HCT116 (cell line): Measurements from ENCODE around the gene EXOC6B. TPM values are rescaled to one million over a fixed set of nuclear protein-coding genes. Genes with fewer than 3 reads are reported as not detected.

ENCODE experiments used
- ATAC-seq: fragments of 200-7000 bp; cut with Tn5 transposase; 2 replicates; pipeline ENCODE4 v1.9.1; 2020; ENCODE audit warnings: mild to moderate bottlenecking, moderate library complexity
- BruUV-seq: library from RNA; stranded (reverse); fragments of 400-500 nt; replicated peaks from 2 replicates; lab custom pipeline; 2021; lab: Mats Ljungman, UMichigan
- CTCF ChIA-PET: fragments of 300-600 bp; sonication (Branson Sonifier 250); formaldehyde crosslinking; loops from one replicate; lab custom pipeline; 2021; ENCODE audit warnings: antibody characterized with exemption; lab: Charles Lee
- POLR2A ChIA-PET: fragments of 300-600, 350-600 bp; sonication (Branson Sonifier 250); formaldehyde crosslinking; loops from one replicate; lab custom pipeline; 2021; ENCODE audit warnings: antibody characterized with exemption; lab: Charles Lee
- RAD21 ChIA-PET, 2 experiments: fragments of 300-600 bp; sonication (Branson Sonifier 250); formaldehyde crosslinking; loops; one replicate each; lab custom pipeline; 2023; ENCODE audit warnings: low total read pairs in 2 of 2; ENCODE audit not compliant: uncharacterized antibody in 2 of 2, unreplicated experiment in 2 of 2, low non-redundant PET in 1 of 2; lab: Charles Lee
- DNase-seq: peaks from one replicate; pipeline ENCODE4 v3.0.0-alpha.2; 2010; ENCODE audit warnings: low read depth, low spot score
- H2AFZ ChIP-seq: fragments of 200-600 bp; shearing (Covaris generic), sonication (generic); 2 replicates; pipeline ENCODE4 v1.6.1; 2017; ENCODE audit warnings: low read depth, mixed run types, mixed read lengths, antibody characterized with exemption, low read length; ENCODE audit not compliant: poor library complexity, severe bottlenecking
- H3K27ac ChIP-seq: 2 replicates; pipeline ENCODE4 v1.5.1; 2012; ENCODE audit warnings: low read depth, low read length
- H3K27me3 ChIP-seq: fragments of 200-600 bp; sonication (generic); 2 replicates; pipeline ENCODE4 v1.6.1; 2016; ENCODE audit warnings: mixed run types, low read length, mixed read lengths; ENCODE audit not compliant: insufficient read depth
- H3K36me3 ChIP-seq, 2 experiments: fragments of 200-500 bp in 1 of 2; fragments of 200-600 bp in 1 of 2; sonication (Bioruptor generic) in 1 of 2; sonication (generic) in 1 of 2; 2 replicates each; pipeline versions ENCODE4 v1.5.1 to v1.6.1; 2014 to 2016; ENCODE audit warnings: low read length in 2 of 2, inconsistent platforms in 1 of 2, mixed read lengths in 1 of 2, mixed run types in 1 of 2; ENCODE audit not compliant: insufficient read depth in 2 of 2, control insufficient read depth in 1 of 2
- H3K4me1 ChIP-seq, 2 experiments: fragments of 200-600 bp in 1 of 2; sonication (generic) in 1 of 2; 2 replicates each; pipeline versions ENCODE4 v1.5.1 to v1.6.1; 2012 to 2017; ENCODE audit warnings: low read length in 2 of 2, inconsistent platforms in 1 of 2, mild to moderate bottlenecking in 1 of 2, mixed read lengths in 1 of 2, mixed run types in 1 of 2, moderate library complexity in 1 of 2; ENCODE audit not compliant: insufficient read depth in 2 of 2, control insufficient read depth in 1 of 2
- H3K4me2 ChIP-seq: fragments of 200-600 bp; sonication (generic); 2 replicates; pipeline ENCODE4 v1.6.1; 2017; ENCODE audit warnings: mixed run types, low read length, mixed read lengths
- H3K4me3 ChIP-seq, 2 experiments: fragments of 200-600 bp in 1 of 2; sonication (generic) in 1 of 2; replicated peaks in 1 of 2; 2 replicates each; pipeline ENCODE4 v1.5.1; 2011 to 2016; ENCODE audit warnings: low read length in 2 of 2, control low read depth in 1 of 2, low read depth in 1 of 2, mild to moderate bottlenecking in 1 of 2, mixed read lengths in 1 of 2, mixed run types in 1 of 2
- H3K79me2 ChIP-seq: fragments of 200-600 bp; sonication (generic); 2 replicates; pipeline ENCODE4 v1.6.1; 2017; ENCODE audit warnings: mild to moderate bottlenecking, mixed run types, low read length, moderate library complexity, mixed read lengths; ENCODE audit not compliant: insufficient read depth
- H3K9ac ChIP-seq: fragments of 200-600 bp; sonication (generic); 2 replicates; pipeline ENCODE4 v1.6.1; 2016; ENCODE audit warnings: low read length, mixed read lengths
- H3K9me2 ChIP-seq: fragments of 200-600 bp; sonication (generic), shearing (Covaris generic); 2 replicates; pipeline ENCODE4 v1.6.1; 2017; ENCODE audit warnings: mixed run types, mild to moderate bottlenecking, moderate library complexity; ENCODE audit not compliant: insufficient read depth
- H3K9me3 ChIP-seq, 2 experiments: fragments of 200-500 bp in 1 of 2; fragments of 200-600 bp in 1 of 2; sonication (Bioruptor generic) in 1 of 2; sonication (generic) in 1 of 2; 2 replicates each; pipeline ENCODE4 v1.6.1; 2014 to 2017; ENCODE audit warnings: low read length in 2 of 2, mixed read lengths in 2 of 2, inconsistent platforms in 1 of 2, low read depth in 1 of 2, mild to moderate bottlenecking in 1 of 2, mixed run types in 1 of 2, moderate library complexity in 1 of 2; ENCODE audit not compliant: control insufficient read depth in 1 of 2, insufficient read depth in 1 of 2
- H4K20me1 ChIP-seq: fragments of 200-600 bp; sonication (generic), shearing (Covaris generic); 2 replicates; pipeline ENCODE4 v1.6.1; 2017; ENCODE audit warnings: mixed run types, mild to moderate bottlenecking, moderate library complexity; ENCODE audit not compliant: insufficient read depth
- CBX3 ChIP-seq: IDR thresholded peaks from 2 replicates; pipeline ENCODE4 v1.6.1; 2012; ENCODE audit warnings: low read depth
- CEBPB ChIP-seq: IDR thresholded peaks from 2 replicates; pipeline ENCODE4 v1.6.1; 2012; ENCODE audit warnings: low read depth
- EGR1 ChIP-seq: IDR thresholded peaks from 2 replicates; pipeline ENCODE4 v1.6.1; 2012; ENCODE audit warnings: low read depth
- ELF1 ChIP-seq: IDR thresholded peaks from 2 replicates; pipeline ENCODE4 v1.6.1; 2012; ENCODE audit warnings: low read depth, borderline replicate concordance
- EZH2 ChIP-seq: fragments of 200-600 bp; sonication (generic); IDR thresholded peaks from 2 replicates; pipeline ENCODE4 v1.6.1; 2017; ENCODE audit warnings: antibody characterized with exemption, mixed run types
- EZH2phosphoT487 ChIP-seq: fragments of 200-600 bp; IDR thresholded peaks from 2 replicates; pipeline ENCODE4 v1.6.1; 2018; ENCODE audit warnings: antibody characterized with exemption, borderline replicate concordance
- FOSL1 ChIP-seq: IDR thresholded peaks from 2 replicates; pipeline ENCODE4 v1.6.1; 2012; ENCODE audit warnings: low read depth
- JUND ChIP-seq: IDR thresholded peaks from 2 replicates; pipeline ENCODE4 v1.6.1; 2012
- MAX ChIP-seq: IDR thresholded peaks from 2 replicates; pipeline ENCODE4 v1.6.1; 2012
- POLR2A ChIP-seq: IDR thresholded peaks from 2 replicates; pipeline ENCODE4 v1.7.0; 2011; ENCODE audit warnings: borderline replicate concordance; ENCODE audit not compliant: insufficient read depth, insufficient read length; ENCODE audit errors: extremely low read depth
- SIN3A ChIP-seq: IDR thresholded peaks from 2 replicates; pipeline ENCODE4 v1.6.1; 2012; ENCODE audit warnings: low read depth
- SP1 ChIP-seq: IDR thresholded peaks from 2 replicates; pipeline ENCODE4 v1.6.1; 2012; ENCODE audit warnings: low read depth
- SRF ChIP-seq: IDR thresholded peaks from 2 replicates; pipeline ENCODE4 v1.6.1; 2012; ENCODE audit warnings: low read depth
- TCF7L2 ChIP-seq: IDR thresholded peaks from 2 replicates; pipeline ENCODE4 v1.7.0; 2011; ENCODE audit warnings: borderline replicate concordance, inconsistent platforms; ENCODE audit not compliant: insufficient read depth, insufficient read length; ENCODE audit errors: extremely low read depth
- YY1 ChIP-seq: IDR thresholded peaks from 2 replicates; pipeline ENCODE4 v1.6.1; 2011; ENCODE audit warnings: low read length, low read depth, moderate library complexity, mild to moderate bottlenecking; ENCODE audit not compliant: insufficient replicate concordance; ENCODE audit errors: extremely low read depth
- ZBTB33 ChIP-seq: IDR thresholded peaks from 2 replicates; pipeline ENCODE4 v1.6.1; 2011; ENCODE audit warnings: mild to moderate bottlenecking, low read length, moderate library complexity; ENCODE audit not compliant: insufficient replicate concordance; ENCODE audit errors: extremely low read depth
- ZFX ChIP-seq: fragments of 450-650 bp; IDR thresholded peaks from 2 replicates; pipeline ENCODE4 v1.6.1; 2017
- ZNF274 ChIP-seq: fragments of 200-500 bp; sonication (Bioruptor generic); IDR thresholded peaks from 2 replicates; pipeline ENCODE4 v1.6.1; 2014; ENCODE audit warnings: mild to moderate bottlenecking, low read depth, low read length, inconsistent platforms
- intact Hi-C: fragments of 100-400 bp; cut with micrococcal nuclease; formaldehyde crosslinking; loops from 2 replicates; pipeline ENCODE4 v1.10.0; 2022
- total RNA-seq: library from RNA; stranded (reverse); gene quantifications from one replicate; pipeline ENCODE4 v1.2.1, GENCODE V29; 2021; ENCODE audit not compliant: unreplicated experiment
- TF ChIP-seq, protein P1 (sequence below): IDR thresholded peaks from 2 replicates; pipeline ENCODE4 v1.6.1; 2012; ENCODE audit warnings: low read depth

The EXOC6B gene
- total RNA-seq, 1 experiment from 2014 or later = 25.4 TPM

DNA sequence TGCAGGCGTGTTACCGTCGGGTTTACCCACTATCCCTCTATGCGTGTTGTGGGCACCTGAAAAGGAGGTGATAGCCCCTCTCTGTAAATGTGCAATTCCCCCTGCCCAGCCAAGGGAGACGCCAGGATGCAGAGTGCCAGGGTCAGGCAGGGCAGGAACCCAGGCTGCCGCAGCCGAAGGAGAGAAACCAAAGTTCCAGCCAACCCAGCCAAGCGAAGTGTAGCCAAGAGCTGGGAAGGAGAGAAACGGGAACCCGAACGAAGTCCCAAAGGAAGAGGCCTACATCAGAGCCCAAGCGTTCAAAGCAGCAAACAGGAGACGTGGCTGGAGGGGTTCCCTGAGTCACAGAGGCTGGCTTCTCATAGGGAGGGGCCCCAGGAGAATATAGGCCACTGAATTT is 37.2 kb upstream of the EXOC6B start:
- Histone ChIP-seq H2AFZ (peak overlapping the region; percentile 88), H3K36me3 (no peaks in the 10 kb centered on the region), H3K27ac (no peak overlapping the region), H3K4me2 (peak overlapping the region; percentile 78), H3K9me2 (no peaks in the 10 kb centered on the region), H3K9ac (no peak overlapping the region), H3K9me3 (no peaks in the 10 kb centered on the region), H3K27me3 (no peaks in the 10 kb centered on the region), H3K4me3 (peak overlapping the region; percentile 30 to 51), H4K20me1 (no peaks in the 10 kb centered on the region), H3K4me1 (peaks cover 4 to 22% of the 10 kb centered on the region in 2 experiments; a peak in 3 of 4 replicates), H3K79me2 (no peaks in the 10 kb centered on the region)
- DNase-seq = no peak
- no TSS peak for BruUV-seq
- TF ChIP-seq ZNF274 (no peak), ZBTB33 (no peak), CEBPB (no peak), ELF1 (no peak), SRF (no peak), POLR2A (no peak), TCF7L2 (no peak), EZH2phosphoT487 (no peak), CBX3 (no peak), SP1 (no peak), EGR1 (no peak), EZH2 (no peak), FOSL1 (no peak), YY1 (no peak), ZFX (no peak), JUND (no peak), MAX (no peak), SIN3A (no peak)
- TF ChIP-seq, protein P1, sequence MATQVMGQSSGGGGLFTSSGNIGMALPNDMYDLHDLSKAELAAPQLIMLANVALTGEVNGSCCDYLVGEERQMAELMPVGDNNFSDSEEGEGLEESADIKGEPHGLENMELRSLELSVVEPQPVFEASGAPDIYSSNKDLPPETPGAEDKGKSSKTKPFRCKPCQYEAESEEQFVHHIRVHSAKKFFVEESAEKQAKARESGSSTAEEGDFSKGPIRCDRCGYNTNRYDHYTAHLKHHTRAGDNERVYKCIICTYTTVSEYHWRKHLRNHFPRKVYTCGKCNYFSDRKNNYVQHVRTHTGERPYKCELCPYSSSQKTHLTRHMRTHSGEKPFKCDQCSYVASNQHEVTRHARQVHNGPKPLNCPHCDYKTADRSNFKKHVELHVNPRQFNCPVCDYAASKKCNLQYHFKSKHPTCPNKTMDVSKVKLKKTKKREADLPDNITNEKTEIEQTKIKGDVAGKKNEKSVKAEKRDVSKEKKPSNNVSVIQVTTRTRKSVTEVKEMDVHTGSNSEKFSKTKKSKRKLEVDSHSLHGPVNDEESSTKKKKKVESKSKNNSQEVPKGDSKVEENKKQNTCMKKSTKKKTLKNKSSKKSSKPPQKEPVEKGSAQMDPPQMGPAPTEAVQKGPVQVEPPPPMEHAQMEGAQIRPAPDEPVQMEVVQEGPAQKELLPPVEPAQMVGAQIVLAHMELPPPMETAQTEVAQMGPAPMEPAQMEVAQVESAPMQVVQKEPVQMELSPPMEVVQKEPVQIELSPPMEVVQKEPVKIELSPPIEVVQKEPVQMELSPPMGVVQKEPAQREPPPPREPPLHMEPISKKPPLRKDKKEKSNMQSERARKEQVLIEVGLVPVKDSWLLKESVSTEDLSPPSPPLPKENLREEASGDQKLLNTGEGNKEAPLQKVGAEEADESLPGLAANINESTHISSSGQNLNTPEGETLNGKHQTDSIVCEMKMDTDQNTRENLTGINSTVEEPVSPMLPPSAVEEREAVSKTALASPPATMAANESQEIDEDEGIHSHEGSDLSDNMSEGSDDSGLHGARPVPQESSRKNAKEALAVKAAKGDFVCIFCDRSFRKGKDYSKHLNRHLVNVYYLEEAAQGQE = no peak
- intact Hi-C loops = no loop called here
- ATAC-seq = peak; percentile 2; the same call in 1 of the 2 replicates
- RAD21 ChIA-PET = interaction anchor here (0.6 to 1.1 kb wide), 2 partner anchors 24 to 314 kb away, joined by 3 read pairs; partner anchors contain the start of gene SPR (in 1 of the 2)
- POLR2A ChIA-PET = interaction anchor here (0.8 kb wide), 1 partner anchor 105 kb away, joined by 3 read pairs; no protein-coding TSS in a partner anchor
- CTCF ChIA-PET = interaction anchor here (0.6 to 2.4 kb wide), 25 partner anchors 8 to 1563 kb away, joined by 3 to 24 read pairs (median 5); partner anchors contain the start of gene SPR
